Measurements from ENCODE around the gene ANKRD12.
"Not testable (repeated sequence)": the region's sequence is repeated elsewhere in the genome, so short reads cannot be mapped to it uniquely, and the experiment has no call there.

The ANKRD12 gene

DNA sequence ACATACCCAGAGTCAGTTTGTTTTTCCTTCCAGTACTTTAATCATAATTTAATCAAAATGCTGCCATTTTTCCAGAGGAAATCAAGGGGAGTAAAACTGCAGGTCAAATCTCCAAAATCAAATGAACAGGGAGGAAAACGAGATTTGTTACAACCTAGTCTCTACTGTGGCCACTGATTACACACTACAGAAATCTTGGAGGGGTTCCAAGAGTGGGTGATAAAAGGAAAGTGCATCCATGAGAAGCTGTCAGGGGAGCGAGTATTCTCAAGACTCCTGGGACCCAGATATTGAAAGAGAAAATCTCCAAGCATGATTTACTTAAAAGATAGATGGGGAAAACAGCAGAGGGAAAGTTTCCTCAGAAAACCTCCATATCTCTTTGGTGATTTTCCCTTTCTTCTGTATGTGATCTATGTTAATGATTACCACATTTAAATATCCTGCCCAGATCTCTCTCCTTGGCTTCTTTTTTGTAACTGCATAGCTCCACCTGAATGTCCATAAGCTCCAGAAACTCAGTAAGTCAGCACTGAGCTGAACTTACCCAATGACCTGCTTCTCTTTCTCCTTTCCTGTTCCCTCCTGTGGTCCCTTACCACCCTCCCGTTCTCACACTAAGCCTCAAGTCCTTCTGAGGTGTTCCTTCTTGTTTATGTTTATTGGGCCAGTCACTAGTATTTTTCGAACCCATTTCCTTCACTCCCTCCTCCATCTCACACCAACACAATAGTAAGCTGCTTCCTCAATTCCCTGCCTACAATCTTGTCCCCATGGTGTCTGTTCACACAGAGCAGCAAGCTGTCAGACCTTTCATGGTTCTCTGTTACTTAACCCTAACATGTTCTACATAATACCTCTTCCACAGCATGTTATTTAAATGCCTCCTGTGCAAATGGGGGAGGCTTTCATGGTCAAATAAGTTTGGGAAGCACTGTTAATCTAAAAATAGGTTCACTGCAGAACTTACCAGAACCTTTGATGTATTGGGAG, 124.1 kb downstream of the ANKRD12 start:
- H3F3A ChIP-seq (ENCODE audit: insufficient read depth): no peaks in the 10 kb centered on the region
- H3K9me2 ChIP-seq (replicated peaks; ENCODE audit: insufficient read depth, low read length): no peaks in the 10 kb centered on the region
- H2AFZ ChIP-seq (ENCODE audit: low read depth, low read length, severe bottlenecking): no peak overlapping the region
- H3K9ac ChIP-seq (ENCODE audit: low read length): no peak overlapping the region
- no peak for TF ChIP-seq EZH2phosphoT487 (conservative IDR thresholded peaks at IDR 0.05; ENCODE audit: low read length)
- TF ChIP-seq, protein P1, sequence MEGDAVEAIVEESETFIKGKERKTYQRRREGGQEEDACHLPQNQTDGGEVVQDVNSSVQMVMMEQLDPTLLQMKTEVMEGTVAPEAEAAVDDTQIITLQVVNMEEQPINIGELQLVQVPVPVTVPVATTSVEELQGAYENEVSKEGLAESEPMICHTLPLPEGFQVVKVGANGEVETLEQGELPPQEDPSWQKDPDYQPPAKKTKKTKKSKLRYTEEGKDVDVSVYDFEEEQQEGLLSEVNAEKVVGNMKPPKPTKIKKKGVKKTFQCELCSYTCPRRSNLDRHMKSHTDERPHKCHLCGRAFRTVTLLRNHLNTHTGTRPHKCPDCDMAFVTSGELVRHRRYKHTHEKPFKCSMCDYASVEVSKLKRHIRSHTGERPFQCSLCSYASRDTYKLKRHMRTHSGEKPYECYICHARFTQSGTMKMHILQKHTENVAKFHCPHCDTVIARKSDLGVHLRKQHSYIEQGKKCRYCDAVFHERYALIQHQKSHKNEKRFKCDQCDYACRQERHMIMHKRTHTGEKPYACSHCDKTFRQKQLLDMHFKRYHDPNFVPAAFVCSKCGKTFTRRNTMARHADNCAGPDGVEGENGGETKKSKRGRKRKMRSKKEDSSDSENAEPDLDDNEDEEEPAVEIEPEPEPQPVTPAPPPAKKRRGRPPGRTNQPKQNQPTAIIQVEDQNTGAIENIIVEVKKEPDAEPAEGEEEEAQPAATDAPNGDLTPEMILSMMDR (IDR thresholded peaks at IDR 0.05; ENCODE audit: insufficient read depth, low read length, poor library complexity, severe bottlenecking): no peak
- H3K9me3 ChIP-seq (ENCODE audit: insufficient read depth, low read length): no peaks in the 10 kb centered on the region
- H3K27ac ChIP-seq (ENCODE audit: low read depth, low read length): no peak overlapping the region
- H3K4me3 ChIP-seq (ENCODE audit: insufficient read depth, low read length, poor library complexity, severe bottlenecking): no peak overlapping the region
- no peak overlapping the region for H3K4me2 ChIP-seq (ENCODE audit: low read depth, low read length, poor library complexity, severe bottlenecking)
- no peaks in the 10 kb centered on the region for H4K20me1 ChIP-seq (ENCODE audit: low read depth, low read length)
- H3K36me3 ChIP-seq (ENCODE audit: low read length): peaks cover 10% of the 10 kb centered on the region; the same call in 1 of the 2 replicates
- no peaks in the 10 kb centered on the region for H3K79me2 ChIP-seq (ENCODE audit: insufficient read depth, low read length)
- H3K27me3 ChIP-seq (ENCODE audit: low read length): no peaks in the 10 kb centered on the region

DNA sequence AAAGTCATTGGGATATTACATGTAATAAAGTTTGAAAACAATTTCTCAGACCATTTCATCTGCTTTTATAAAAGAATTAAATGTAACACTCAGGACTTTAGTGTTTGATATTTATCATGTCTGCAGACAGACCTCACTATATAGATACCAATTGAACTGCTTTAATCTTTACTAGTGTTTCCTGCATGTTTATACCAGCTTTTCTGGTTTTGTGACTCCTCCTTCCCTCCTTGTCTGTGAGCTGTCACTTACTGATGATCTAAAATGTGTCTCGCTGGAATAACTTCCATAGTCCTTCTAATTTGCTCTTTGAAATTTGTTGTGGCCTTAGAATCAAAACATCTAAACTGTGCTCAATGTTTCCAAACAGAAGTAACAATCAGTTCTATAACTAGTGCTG, 126.7 kb downstream of the ANKRD12 start:
- no peaks in the 10 kb centered on the region for H3K27me3 ChIP-seq (ENCODE audit: low read length)
- no peaks in the 10 kb centered on the region for H3K79me2 ChIP-seq (ENCODE audit: insufficient read depth, low read length)
- H2AFZ ChIP-seq (ENCODE audit: low read depth, low read length, severe bottlenecking): no peak overlapping the region
- H3K4me3 ChIP-seq (ENCODE audit: insufficient read depth, low read length, poor library complexity, severe bottlenecking): no peak overlapping the region
- H3K9me2 ChIP-seq (replicated peaks; ENCODE audit: insufficient read depth, low read length): no peaks in the 10 kb centered on the region
- H3F3A ChIP-seq (ENCODE audit: insufficient read depth): no peaks in the 10 kb centered on the region
- no peak overlapping the region for H3K27ac ChIP-seq (ENCODE audit: low read depth, low read length)
- H4K20me1 ChIP-seq (ENCODE audit: low read depth, low read length): no peaks in the 10 kb centered on the region
- peaks cover 10% of the 10 kb centered on the region; the same call in 1 of the 2 replicates for H3K36me3 ChIP-seq (ENCODE audit: low read length)
- no peaks in the 10 kb centered on the region for H3K9me3 ChIP-seq (ENCODE audit: insufficient read depth, low read length)
- H3K4me2 ChIP-seq (ENCODE audit: low read depth, low read length, poor library complexity, severe bottlenecking): no peak overlapping the region
- no peak overlapping the region for H3K9ac ChIP-seq (ENCODE audit: low read length)
- no peak for TF ChIP-seq EZH2phosphoT487 (conservative IDR thresholded peaks at IDR 0.05; ENCODE audit: low read length)
- TF ChIP-seq, protein P1 (IDR thresholded peaks at IDR 0.05; ENCODE audit: insufficient read depth, low read length, poor library complexity, severe bottlenecking): no peak

DNA sequence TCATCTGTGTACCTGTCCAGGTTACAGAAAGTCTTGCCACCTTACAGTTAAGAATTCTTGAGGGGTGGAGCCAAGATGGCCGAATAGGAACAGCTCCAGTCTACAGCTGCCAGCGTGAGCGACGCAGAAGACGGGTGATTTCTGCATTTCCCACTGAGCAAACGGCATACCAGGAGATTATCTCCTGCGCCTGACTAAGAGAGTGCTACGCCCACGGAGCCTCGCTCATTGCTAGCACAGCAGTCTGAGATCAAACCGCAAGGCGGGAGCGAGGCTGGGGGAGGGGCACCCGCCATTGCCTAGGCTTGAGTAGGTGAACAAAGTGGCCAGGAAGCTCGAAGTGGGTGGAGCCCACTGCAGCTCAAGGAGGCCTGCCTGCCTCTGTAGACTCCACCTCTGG, 128.2 kb downstream of the ANKRD12 start:
- not testable (repeated sequence) for H3K4me3 ChIP-seq (ENCODE audit: insufficient read depth, low read length, poor library complexity, severe bottlenecking); H2AFZ ChIP-seq (ENCODE audit: low read depth, low read length, severe bottlenecking); H3K9ac ChIP-seq (ENCODE audit: low read length); H3K9me2 ChIP-seq (replicated peaks; ENCODE audit: insufficient read depth, low read length); H3K27ac ChIP-seq (ENCODE audit: low read depth, low read length); H4K20me1 ChIP-seq (ENCODE audit: low read depth, low read length); H3K79me2 ChIP-seq (ENCODE audit: insufficient read depth, low read length); H3K36me3 ChIP-seq (ENCODE audit: low read length); H3K9me3 ChIP-seq (ENCODE audit: insufficient read depth, low read length); H3K4me2 ChIP-seq (ENCODE audit: low read depth, low read length, poor library complexity, severe bottlenecking); H3F3A ChIP-seq (ENCODE audit: insufficient read depth); H3K27me3 ChIP-seq (ENCODE audit: low read length)

DNA sequence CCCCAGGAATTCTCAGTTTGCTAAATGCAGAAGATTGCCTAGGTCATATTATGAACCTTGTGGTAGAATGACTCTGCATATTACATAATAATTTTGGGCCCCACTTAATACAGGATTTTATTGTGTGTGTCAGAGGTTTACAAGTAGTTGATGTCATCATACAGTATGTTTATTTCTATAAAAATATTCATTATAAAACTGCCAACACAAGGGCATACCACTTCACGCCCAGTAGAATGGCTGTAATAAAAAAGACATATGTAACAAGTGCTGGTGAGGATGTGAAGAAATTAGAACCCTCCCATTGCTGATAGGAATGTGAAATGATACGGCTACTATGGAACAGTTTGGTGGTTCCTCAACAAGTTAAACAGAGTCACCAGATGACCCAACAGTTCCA, 136.6 kb downstream of the ANKRD12 start:
- H2AFZ ChIP-seq (ENCODE audit: low read depth, low read length, severe bottlenecking): no peak overlapping the region
- no peak overlapping the region for H3K4me2 ChIP-seq (ENCODE audit: low read depth, low read length, poor library complexity, severe bottlenecking)
- H3K36me3 ChIP-seq (ENCODE audit: low read length): peaks cover 4% of the 10 kb centered on the region
- no peak overlapping the region for H3K27ac ChIP-seq (ENCODE audit: low read depth, low read length)
- H3K4me3 ChIP-seq (ENCODE audit: insufficient read depth, low read length, poor library complexity, severe bottlenecking): no peak overlapping the region
- H3K79me2 ChIP-seq (ENCODE audit: insufficient read depth, low read length): no peaks in the 10 kb centered on the region
- no peak overlapping the region for H3K9ac ChIP-seq (ENCODE audit: low read length)
- no peaks in the 10 kb centered on the region for H3K9me3 ChIP-seq (ENCODE audit: insufficient read depth, low read length)
- TF ChIP-seq, protein P1 (IDR thresholded peaks at IDR 0.05; ENCODE audit: insufficient read depth, low read length, poor library complexity, severe bottlenecking): no peak
- TF ChIP-seq EZH2phosphoT487 (conservative IDR thresholded peaks at IDR 0.05; ENCODE audit: low read length): no peak
- H3F3A ChIP-seq (ENCODE audit: insufficient read depth): no peaks in the 10 kb centered on the region
- H3K9me2 ChIP-seq (replicated peaks; ENCODE audit: insufficient read depth, low read length): no peaks in the 10 kb centered on the region
- no peaks in the 10 kb centered on the region for H4K20me1 ChIP-seq (ENCODE audit: low read depth, low read length)
- no peaks in the 10 kb centered on the region for H3K27me3 ChIP-seq (ENCODE audit: low read length)
